HepG2 (cell line): ENCODE measurements around the gene CFAP70. TPM values are rescaled to one million over a fixed set of nuclear protein-coding genes. Genes with fewer than 3 reads are reported as not detected.

Source experiments
- ARNTL ChIP-seq: sonication (generic); formaldehyde crosslinking; IDR thresholded peaks from 2 replicates; pipeline ENCODE4 v1.4.0; 2020; ENCODE audit warnings: mild to moderate bottlenecking, missing genetic modification reagents
- ASH2L ChIP-seq: fragments of 300-600, 200-600 bp; sonication (generic); IDR thresholded peaks from 2 replicates; pipeline ENCODE4 v1.7.0; 2017; ENCODE audit warnings: low read depth, mild to moderate bottlenecking, moderate library complexity, mixed read lengths, low read length; ENCODE audit not compliant: insufficient read length
- CEBPG ChIP-seq: IDR thresholded peaks from 2 replicates; pipeline ENCODE4 v1.6.1; 2016
- DPF2 ChIP-seq: sonication (generic); formaldehyde crosslinking; IDR thresholded peaks from 2 replicates; pipeline ENCODE4 v1.4.0; 2020; ENCODE audit warnings: mild to moderate bottlenecking, low read depth, missing genetic modification reagents, borderline replicate concordance
- FOXA3 ChIP-seq: IDR thresholded peaks from 2 replicates; pipeline ENCODE4 v1.6.1; 2016; ENCODE audit warnings: missing genetic modification reagents, missing compliant biosample characterization
- HDAC1 ChIP-seq: sonication (generic); formaldehyde crosslinking; IDR thresholded peaks from 2 replicates; pipeline ENCODE4 v1.5.1; 2020; ENCODE audit warnings: mild to moderate bottlenecking, missing genetic modification reagents
- IRX3 ChIP-seq: sonication (generic); formaldehyde crosslinking; IDR thresholded peaks from 2 replicates; pipeline ENCODE4 v1.8.1; 2023; ENCODE audit warnings: mild to moderate bottlenecking, low read depth, missing genetic modification reagents, borderline replicate concordance
- KDM3A ChIP-seq: IDR thresholded peaks from 2 replicates; pipeline ENCODE4 v1.6.1; 2018; ENCODE audit warnings: low read depth, missing compliant biosample characterization
- MXD4 ChIP-seq: IDR thresholded peaks from 2 replicates; pipeline ENCODE4 v1.6.1; 2016; ENCODE audit warnings: mild to moderate bottlenecking, missing biosample characterization, missing genetic modification reagents
- NKX3-1 ChIP-seq: sonication (generic); formaldehyde crosslinking; IDR thresholded peaks from 2 replicates; pipeline ENCODE4 v1.5.0; 2020; ENCODE audit warnings: missing genetic modification reagents
- NR1H2 ChIP-seq: sonication (generic); formaldehyde crosslinking; IDR thresholded peaks from 2 replicates; pipeline ENCODE4 v1.8.1; 2022; ENCODE audit warnings: low read depth, missing genetic modification reagents, borderline replicate concordance
- NRL ChIP-seq: sonication (generic); formaldehyde crosslinking; IDR thresholded peaks from 2 replicates; pipeline ENCODE4 v1.5.0; 2020; ENCODE audit warnings: missing genetic modification reagents, mild to moderate bottlenecking, moderate library complexity, borderline replicate concordance
- PHF21A ChIP-seq: sonication (generic); formaldehyde crosslinking; IDR thresholded peaks from 2 replicates; pipeline ENCODE4 v1.5.0; 2020; ENCODE audit warnings: mild to moderate bottlenecking, missing genetic modification reagents
- RNF2 ChIP-seq: fragments of 450-650 bp; conservative IDR thresholded peaks from 2 replicates; pipeline ENCODE4 v1.6.1; 2016; ENCODE audit warnings: low read depth
- RORA ChIP-seq: sonication (generic); formaldehyde crosslinking; IDR thresholded peaks from 2 replicates; pipeline ENCODE4 v1.5.0; 2020; ENCODE audit warnings: mild to moderate bottlenecking, missing genetic modification reagents, moderate library complexity
- ZFP36 ChIP-seq: fragments of 150-350 bp; IDR thresholded peaks from 2 replicates; pipeline ENCODE4 v1.6.1; 2018; ENCODE audit warnings: borderline replicate concordance, low read length, low read depth; ENCODE audit not compliant: partially characterized antibody
- ZNF260 ChIP-seq: sonication (generic); formaldehyde crosslinking; IDR thresholded peaks from 2 replicates; pipeline ENCODE4 v1.4.0; 2020; ENCODE audit warnings: missing genetic modification reagents, low read depth, mild to moderate bottlenecking, borderline replicate concordance
- ZNF296 ChIP-seq: sonication (generic); formaldehyde crosslinking; conservative IDR thresholded peaks from 2 replicates; pipeline ENCODE4 v1.5.0; 2020; ENCODE audit warnings: mild to moderate bottlenecking, missing genetic modification reagents
- ZNF441 ChIP-seq: sonication (generic); formaldehyde crosslinking; IDR thresholded peaks from 2 replicates; pipeline ENCODE4 v1.7.0; 2021; ENCODE audit warnings: missing genetic modification reagents, borderline replicate concordance
- ZSCAN25 ChIP-seq: sonication (generic); formaldehyde crosslinking; IDR thresholded peaks from 2 replicates; pipeline ENCODE4 v1.8.0; 2022; ENCODE audit warnings: mild to moderate bottlenecking, missing genetic modification reagents
- polyA plus RNA-seq, 8 experiments: library from polyadenylated mRNA; depleted of rRNA in 3 of 8; stranded (reverse) in 7 of 8; unstranded in 1 of 8; fragments of >200 nt; fragmentation: Illumina TruSeq in 4 of 8; extraction: Trizol in 4 of 8; gene quantifications; 2 replicates each; pipeline versions ENCODE4 v1.2.1 to v1.2.3, GENCODE V29; 2011 to 2016; ENCODE audit warnings: low read depth in 4 of 8, missing spikeins in 1 of 8, mixed read lengths in 1 of 8; ENCODE audit not compliant: insufficient read depth in 1 of 8
- total RNA-seq, 5 experiments: library from RNA; depleted of rRNA; stranded (reverse); fragments of >200 nt; fragmentation: Illumina TruSeq; extraction: Trizol; gene quantifications; 2 replicates each; pipeline ENCODE4 v1.2.3, GENCODE V29; 2016; ENCODE audit warnings: low read depth in 1 of 5
- TF ChIP-seq, protein P1 (sequence below): sonication (generic); formaldehyde crosslinking; IDR thresholded peaks from 2 replicates; pipeline ENCODE4 v1.4.0; 2020; ENCODE audit warnings: missing genetic modification reagents, mild to moderate bottlenecking, borderline replicate concordance
- TF ChIP-seq, protein P2 (sequence below): sonication (generic); formaldehyde crosslinking; IDR thresholded peaks from 2 replicates; pipeline ENCODE4 v1.8.1; 2023; ENCODE audit warnings: mild to moderate bottlenecking, inconsistent platforms, moderate library complexity, missing genetic modification reagents, borderline replicate concordance
- TF ChIP-seq, protein P3 (sequence below): sonication (generic); formaldehyde crosslinking; IDR thresholded peaks from 2 replicates; pipeline ENCODE4 v1.4.0; 2020; ENCODE audit warnings: mild to moderate bottlenecking, missing genetic modification reagents

Gene CFAP70
- total and polyA plus RNA-seq, 2 of the 13 experiments (the other 11 are each of a cell fraction or from before 2014, with no cell fraction given), result 0.27 to 0.38 TPM

- TF ChIP-seq KDM3A (CRISPR knock-in tag), result peak; percentile 75
- peak; percentile 59 for TF ChIP-seq CEBPG (CRISPR knock-in tag)
- peak; percentile 71 for TF ChIP-seq FOXA3 (CRISPR knock-in tag)
- TF ChIP-seq ZNF441 (CRISPR knock-in tag), result peak; percentile 77; the same call in 1 of the 2 replicates
- no peak for TF ChIP-seq ZFP36
- TF ChIP-seq PHF21A, result peak; percentile 74
- peak; percentile 97 for TF ChIP-seq HDAC1 (CRISPR knock-in tag)
- TF ChIP-seq NRL (CRISPR knock-in tag), result 0 out of 2 replicates have a peak, but pooled peaks have one; percentile 44
- TF ChIP-seq, protein P1, sequence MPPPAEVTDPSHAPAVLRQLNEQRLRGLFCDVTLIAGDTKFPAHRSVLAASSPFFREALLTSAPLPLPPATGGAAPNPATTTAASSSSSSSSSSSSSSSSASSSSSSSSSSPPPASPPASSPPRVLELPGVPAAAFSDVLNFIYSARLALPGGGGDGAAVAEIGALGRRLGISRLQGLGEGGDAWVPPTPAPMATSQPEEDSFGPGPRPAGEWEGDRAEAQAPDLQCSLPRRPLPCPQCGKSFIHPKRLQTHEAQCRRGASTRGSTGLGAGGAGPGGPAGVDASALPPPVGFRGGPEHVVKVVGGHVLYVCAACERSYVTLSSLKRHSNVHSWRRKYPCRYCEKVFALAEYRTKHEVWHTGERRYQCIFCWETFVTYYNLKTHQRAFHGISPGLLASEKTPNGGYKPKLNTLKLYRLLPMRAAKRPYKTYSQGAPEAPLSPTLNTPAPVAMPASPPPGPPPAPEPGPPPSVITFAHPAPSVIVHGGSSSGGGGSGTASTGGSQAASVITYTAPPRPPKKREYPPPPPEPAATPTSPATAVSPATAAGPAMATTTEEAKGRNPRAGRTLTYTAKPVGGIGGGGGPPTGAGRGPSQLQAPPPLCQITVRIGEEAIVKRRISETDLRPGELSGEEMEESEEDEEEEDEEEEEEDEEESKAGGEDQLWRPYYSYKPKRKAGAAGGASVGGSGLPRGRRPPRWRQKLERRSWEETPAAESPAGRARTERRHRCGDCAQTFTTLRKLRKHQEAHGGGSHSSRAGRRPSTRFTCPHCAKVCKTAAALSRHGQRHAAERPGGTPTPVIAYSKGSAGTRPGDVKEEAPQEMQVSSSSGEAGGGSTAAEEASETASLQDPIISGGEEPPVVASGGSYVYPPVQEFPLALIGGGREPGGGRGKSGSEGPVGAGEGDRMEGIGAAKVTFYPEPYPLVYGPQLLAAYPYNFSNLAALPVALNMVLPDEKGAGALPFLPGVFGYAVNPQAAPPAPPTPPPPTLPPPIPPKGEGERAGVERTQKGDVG (CRISPR knock-in tag), result 0 out of 2 replicates have a peak, but pooled peaks have one; percentile 33
- peak; percentile 66; the same call in 1 of the 2 replicates for TF ChIP-seq IRX3 (CRISPR knock-in tag)
- no peak for TF ChIP-seq DPF2 (CRISPR knock-in tag)
- 0 out of 2 replicates have a peak, but pooled peaks have one; percentile 34 for TF ChIP-seq NR1H2 (CRISPR knock-in tag)
- TF ChIP-seq, protein P2, sequence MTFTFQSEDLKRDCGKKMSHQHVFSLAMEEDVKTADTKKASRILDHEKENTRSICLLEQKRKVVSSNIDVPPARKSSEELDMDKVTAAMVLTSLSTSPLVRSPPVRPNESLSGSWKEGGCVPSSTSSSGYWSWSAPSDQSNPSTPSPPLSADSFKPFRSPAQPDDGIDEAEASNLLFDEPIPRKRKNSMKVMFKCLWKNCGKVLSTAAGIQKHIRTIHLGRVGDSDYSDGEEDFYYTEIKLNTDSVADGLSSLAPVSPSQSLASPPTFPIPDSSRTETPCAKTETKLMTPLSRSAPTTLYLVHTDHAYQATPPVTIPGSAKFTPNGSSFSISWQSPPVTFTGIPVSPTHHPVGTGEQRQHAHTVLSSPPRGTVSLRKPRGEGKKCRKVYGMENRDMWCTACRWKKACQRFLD (CRISPR knock-in tag), result no peak
- TF ChIP-seq ZSCAN25, result peak; percentile 22; the same call in 1 of the 2 replicates
- TF ChIP-seq RNF2, result peak; percentile 67; the same call in 1 of the 2 replicates
- peak; percentile 90; the same call in 1 of the 2 replicates for TF ChIP-seq MXD4 (CRISPR knock-in tag)
- TF ChIP-seq ZNF260 (CRISPR knock-in tag), result no peak
- TF ChIP-seq ASH2L, result peak; percentile 93
- TF ChIP-seq, protein P3, sequence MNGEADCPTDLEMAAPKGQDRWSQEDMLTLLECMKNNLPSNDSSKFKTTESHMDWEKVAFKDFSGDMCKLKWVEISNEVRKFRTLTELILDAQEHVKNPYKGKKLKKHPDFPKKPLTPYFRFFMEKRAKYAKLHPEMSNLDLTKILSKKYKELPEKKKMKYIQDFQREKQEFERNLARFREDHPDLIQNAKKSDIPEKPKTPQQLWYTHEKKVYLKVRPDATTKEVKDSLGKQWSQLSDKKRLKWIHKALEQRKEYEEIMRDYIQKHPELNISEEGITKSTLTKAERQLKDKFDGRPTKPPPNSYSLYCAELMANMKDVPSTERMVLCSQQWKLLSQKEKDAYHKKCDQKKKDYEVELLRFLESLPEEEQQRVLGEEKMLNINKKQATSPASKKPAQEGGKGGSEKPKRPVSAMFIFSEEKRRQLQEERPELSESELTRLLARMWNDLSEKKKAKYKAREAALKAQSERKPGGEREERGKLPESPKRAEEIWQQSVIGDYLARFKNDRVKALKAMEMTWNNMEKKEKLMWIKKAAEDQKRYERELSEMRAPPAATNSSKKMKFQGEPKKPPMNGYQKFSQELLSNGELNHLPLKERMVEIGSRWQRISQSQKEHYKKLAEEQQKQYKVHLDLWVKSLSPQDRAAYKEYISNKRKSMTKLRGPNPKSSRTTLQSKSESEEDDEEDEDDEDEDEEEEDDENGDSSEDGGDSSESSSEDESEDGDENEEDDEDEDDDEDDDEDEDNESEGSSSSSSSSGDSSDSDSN (CRISPR knock-in tag), result peak; percentile 91
- no peak for TF ChIP-seq RORA
- TF ChIP-seq NKX3-1 (CRISPR knock-in tag), result no peak
- TF ChIP-seq ARNTL (CRISPR knock-in tag), result peak; percentile 70
- no peak for TF ChIP-seq ZNF296 (CRISPR knock-in tag)
Measured at GRCh38 chr10:73252445-73253224, 106.0 kb downstream of the CFAP70 start, which contains the start of gene MRPS16 (continued).
